ENCODE measurements around the gene PNKD.
"Not testable (repeated sequence)": the region's sequence is repeated elsewhere in the genome, so short reads cannot be mapped to it uniquely, and the experiment has no call there.

PNKD gene

GRCh38 chr2:218264773-218265561, 5.4 kb upstream of the PNKD start:
- Histone ChIP-seq H3K27me3 (ENCODE audit: control insufficient read depth, insufficient read depth, low read length) (no peaks in the 10 kb centered on the region), H3K4me1 (ENCODE audit: control insufficient read depth, insufficient read depth, low read length) (peaks cover 21% of the 10 kb centered on the region), H3K36me3 (ENCODE audit: control insufficient read depth, insufficient read depth, low read length) (peaks cover 48% of the 10 kb centered on the region), H3K4me3 (ENCODE audit: low read depth, low read length) (no peak overlapping the region), H3K9ac (ENCODE audit: low read length) (no peak overlapping the region), H3K27ac (ENCODE audit: low read depth, low read length) (no peak overlapping the region), H3K9me3 (ENCODE audit: control insufficient read depth, insufficient read depth, low read depth, low read length) (no peaks in the 10 kb centered on the region)

GRCh38 chr2:218265626-218266025, 4.7 kb upstream of the PNKD start:
- Histone ChIP-seq H3K36me3 (ENCODE audit: control insufficient read depth, insufficient read depth, low read length) (peaks cover 48% of the 10 kb centered on the region), H3K9ac (ENCODE audit: low read length) (no peak overlapping the region), H3K27me3 (ENCODE audit: control insufficient read depth, insufficient read depth, low read length) (no peaks in the 10 kb centered on the region), H3K4me1 (ENCODE audit: control insufficient read depth, insufficient read depth, low read length) (peaks cover 15% of the 10 kb centered on the region), H3K27ac (ENCODE audit: low read depth, low read length) (no peak overlapping the region), H3K9me3 (ENCODE audit: control insufficient read depth, insufficient read depth, low read depth, low read length) (no peaks in the 10 kb centered on the region), H3K4me3 (ENCODE audit: low read depth, low read length) (no peak overlapping the region)

- H3K4me1 ChIP-seq (ENCODE audit: control insufficient read depth, insufficient read depth, low read length) = peaks cover 12% of the 10 kb centered on the region
- no peaks in the 10 kb centered on the region for H3K9me3 ChIP-seq (ENCODE audit: control insufficient read depth, insufficient read depth, low read depth, low read length)
- H3K36me3 ChIP-seq (ENCODE audit: control insufficient read depth, insufficient read depth, low read length) = peaks cover 48% of the 10 kb centered on the region
- no peak overlapping the region for H3K27ac ChIP-seq (ENCODE audit: low read depth, low read length)
- H3K4me3 ChIP-seq (ENCODE audit: low read depth, low read length) = no peak overlapping the region
- H3K9ac ChIP-seq (ENCODE audit: low read length) = no peak overlapping the region
- H3K27me3 ChIP-seq (ENCODE audit: control insufficient read depth, insufficient read depth, low read length) = no peaks in the 10 kb centered on the region
These were observed 3.9 kb upstream of the PNKD start for GRCh38 chr2:218266316-218266979.

- peaks cover 6% of the 10 kb centered on the region for H3K4me1 ChIP-seq (ENCODE audit: control insufficient read depth, insufficient read depth, low read length)
- H3K27ac ChIP-seq (ENCODE audit: low read depth, low read length) = no peak overlapping the region
- H3K4me3 ChIP-seq (ENCODE audit: low read depth, low read length) = no peak overlapping the region
- peaks cover 48% of the 10 kb centered on the region for H3K36me3 ChIP-seq (ENCODE audit: control insufficient read depth, insufficient read depth, low read length)
- no peaks in the 10 kb centered on the region for H3K9me3 ChIP-seq (ENCODE audit: control insufficient read depth, insufficient read depth, low read depth, low read length)
- no peaks in the 10 kb centered on the region for H3K27me3 ChIP-seq (ENCODE audit: control insufficient read depth, insufficient read depth, low read length)
- no peak overlapping the region for H3K9ac ChIP-seq (ENCODE audit: low read length)
These were observed 3.1 kb upstream of the PNKD start for GRCh38 chr2:218267259-218267658.

- peaks cover 9% of the 10 kb centered on the region for H3K4me1 ChIP-seq (ENCODE audit: control insufficient read depth, insufficient read depth, low read length)
- no peaks in the 10 kb centered on the region for H3K27me3 ChIP-seq (ENCODE audit: control insufficient read depth, insufficient read depth, low read length)
- peak overlapping the region; percentile 91 for H3K4me3 ChIP-seq (ENCODE audit: low read depth, low read length)
- peak overlapping the region; percentile 83 for H3K9ac ChIP-seq (ENCODE audit: low read length)
- H3K9me3 ChIP-seq (ENCODE audit: control insufficient read depth, insufficient read depth, low read depth, low read length) = no peaks in the 10 kb centered on the region
- H3K36me3 ChIP-seq (ENCODE audit: control insufficient read depth, insufficient read depth, low read length) = peaks cover 43% of the 10 kb centered on the region
- H3K27ac ChIP-seq (ENCODE audit: low read depth, low read length) = no peak overlapping the region
These were observed 585 bp downstream of the PNKD start for GRCh38 chr2:218270721-218271486.

DNA sequence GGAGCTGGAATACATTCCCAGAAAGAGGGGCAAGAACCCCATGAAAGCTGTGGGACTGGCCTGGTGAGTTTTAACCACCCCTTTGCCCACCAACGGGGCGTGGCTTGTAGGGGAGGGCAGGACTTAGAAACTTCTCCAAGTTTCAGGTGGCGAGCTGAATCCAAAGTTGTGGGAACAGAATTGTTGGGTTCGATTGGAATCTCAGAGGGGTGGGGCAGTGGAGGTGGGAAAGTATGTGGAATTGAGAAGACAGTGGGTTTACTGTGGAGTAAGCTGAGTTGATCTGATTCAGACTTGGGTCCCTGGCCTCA, 1.1 kb downstream of the PNKD start:
- H3K9me3 ChIP-seq (ENCODE audit: control insufficient read depth, insufficient read depth, low read depth, low read length) = no peaks in the 10 kb centered on the region
- H3K27me3 ChIP-seq (ENCODE audit: control insufficient read depth, insufficient read depth, low read length) = no peaks in the 10 kb centered on the region
- peak overlapping the region; percentile 91 for H3K4me3 ChIP-seq (ENCODE audit: low read depth, low read length)
- peaks cover 9% of the 10 kb centered on the region for H3K4me1 ChIP-seq (ENCODE audit: control insufficient read depth, insufficient read depth, low read length)
- no peak overlapping the region for H3K27ac ChIP-seq (ENCODE audit: low read depth, low read length)
- H3K9ac ChIP-seq (ENCODE audit: low read length) = no peak overlapping the region
- H3K36me3 ChIP-seq (ENCODE audit: control insufficient read depth, insufficient read depth, low read length) = peaks cover 43% of the 10 kb centered on the region

DNA sequence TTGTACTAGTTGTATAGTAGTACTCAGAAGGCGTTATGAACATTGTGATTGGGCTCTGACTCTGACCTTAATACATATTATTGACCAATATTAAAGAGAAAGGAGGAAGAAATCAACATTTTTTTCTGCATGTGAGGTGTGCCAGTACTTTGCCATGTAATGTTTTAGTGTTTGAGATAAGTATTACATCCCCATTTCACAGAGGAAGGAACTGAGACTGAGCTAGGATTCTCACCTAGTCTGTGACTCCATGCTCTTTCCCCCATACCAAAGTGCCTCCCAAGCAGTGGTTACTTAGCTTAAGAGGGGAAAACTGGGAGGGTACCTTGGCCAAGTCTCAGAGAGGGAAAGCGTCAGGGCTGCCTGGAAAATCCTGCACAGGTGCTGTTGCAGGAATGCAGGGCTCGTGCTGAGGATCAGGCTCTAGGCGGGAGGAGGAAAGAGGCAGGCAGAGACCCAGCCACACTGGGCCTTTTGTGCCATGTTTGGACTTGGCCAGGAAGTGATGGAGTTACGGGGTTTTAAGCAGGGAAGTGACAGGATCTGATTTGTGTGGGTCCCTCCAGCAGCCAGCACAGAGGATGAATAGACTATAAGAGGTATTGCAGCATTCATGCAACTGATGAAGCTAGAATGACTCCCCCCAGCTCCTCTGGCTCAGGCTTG, 1.7 kb downstream of the PNKD start:
- no peak overlapping the region for H3K9ac ChIP-seq (ENCODE audit: low read length)

DNA sequence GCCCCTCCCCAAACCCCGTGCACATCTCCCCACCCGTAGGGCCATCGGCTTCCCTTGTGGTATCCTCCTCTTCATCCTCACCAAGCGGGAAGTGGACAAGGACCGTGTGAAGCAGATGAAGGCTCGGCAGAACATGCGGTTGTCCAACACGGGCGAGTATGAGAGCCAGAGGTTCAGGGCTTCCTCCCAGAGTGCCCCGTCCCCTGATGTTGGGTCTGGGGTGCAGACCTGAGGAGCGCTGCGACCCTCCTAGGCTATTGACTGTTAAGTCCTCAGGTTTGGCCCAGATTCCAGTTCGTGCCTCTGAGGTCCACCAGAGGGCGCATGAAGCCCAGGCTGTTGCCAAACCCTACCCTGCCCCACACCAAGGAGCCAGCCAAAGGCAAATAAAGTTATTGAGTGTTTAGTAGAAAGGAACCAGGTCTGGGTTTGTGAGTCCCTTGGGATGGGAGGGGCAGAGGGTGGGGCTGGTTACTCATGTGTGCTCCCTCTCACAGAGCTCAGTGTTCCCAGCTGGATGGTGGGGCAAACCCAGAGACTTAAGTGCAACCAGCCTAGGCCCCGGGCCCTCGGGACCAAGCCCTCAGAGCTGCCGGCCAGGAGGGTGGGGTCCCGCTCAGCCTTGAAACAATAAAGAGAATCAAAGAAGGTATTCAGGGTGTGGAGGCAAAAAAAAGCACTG, 2.4 kb downstream of the PNKD start:
- Histone ChIP-seq H3K9me3 (ENCODE audit: control insufficient read depth, insufficient read depth, low read depth, low read length) (no peaks in the 10 kb centered on the region), H3K9ac (ENCODE audit: low read length) (no peak overlapping the region), H3K27me3 (ENCODE audit: control insufficient read depth, insufficient read depth, low read length) (no peaks in the 10 kb centered on the region), H3K4me1 (ENCODE audit: control insufficient read depth, insufficient read depth, low read length) (peaks cover 9% of the 10 kb centered on the region), H3K36me3 (ENCODE audit: control insufficient read depth, insufficient read depth, low read length) (peaks cover 43% of the 10 kb centered on the region), H3K4me3 (ENCODE audit: low read depth, low read length) (no peak overlapping the region), H3K27ac (ENCODE audit: low read depth, low read length) (no peak overlapping the region)

More for the DNA sequence above, 1.7 kb downstream of the PNKD start:
- no peaks in the 10 kb centered on the region for H3K9me3 ChIP-seq (ENCODE audit: control insufficient read depth, insufficient read depth, low read depth, low read length)
- peaks cover 43% of the 10 kb centered on the region for H3K36me3 ChIP-seq (ENCODE audit: control insufficient read depth, insufficient read depth, low read length)
- peak overlapping the region; percentile 91; the same call in 1 of the 2 replicates for H3K4me3 ChIP-seq (ENCODE audit: low read depth, low read length)
- peaks cover 9% of the 10 kb centered on the region for H3K4me1 ChIP-seq (ENCODE audit: control insufficient read depth, insufficient read depth, low read length)
- H3K27me3 ChIP-seq (ENCODE audit: control insufficient read depth, insufficient read depth, low read length) = no peaks in the 10 kb centered on the region
- H3K27ac ChIP-seq (ENCODE audit: low read depth, low read length) = no peak overlapping the region

DNA sequence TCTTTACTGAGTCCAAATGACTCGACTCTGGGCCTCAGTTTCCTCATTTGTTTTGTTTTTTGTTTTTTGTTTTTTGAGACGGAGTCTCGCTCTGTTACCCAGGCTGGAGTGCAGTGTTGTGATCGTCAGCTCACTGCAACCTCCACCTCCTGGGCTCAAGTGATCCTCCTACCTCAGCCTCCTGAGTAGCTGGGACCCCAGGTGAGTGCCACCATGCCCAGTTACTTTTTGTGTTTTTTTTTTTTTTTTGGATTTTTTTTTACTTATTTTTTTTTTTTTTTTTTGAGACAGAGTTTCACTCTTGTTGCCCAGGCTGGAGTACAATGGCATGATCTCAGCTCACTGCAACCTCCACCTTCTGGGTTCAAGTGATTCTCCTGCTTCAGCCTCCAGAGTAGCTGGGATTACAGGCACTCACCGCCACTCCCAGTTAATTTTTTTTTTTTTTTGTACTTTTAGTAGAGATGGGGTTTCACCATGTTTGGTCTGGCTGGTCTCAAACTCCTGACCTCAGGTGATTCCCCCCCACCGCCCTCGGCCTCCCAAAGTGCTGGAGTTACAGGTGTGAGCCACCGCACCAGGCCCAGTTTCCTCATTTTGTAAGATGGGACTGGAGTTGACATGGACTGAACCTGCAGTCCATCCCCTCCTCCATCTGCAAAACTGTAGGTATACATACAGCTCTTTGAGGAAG, 3.0 kb downstream of the PNKD start:
- H3K36me3 ChIP-seq (ENCODE audit: control insufficient read depth, insufficient read depth, low read length) = peaks cover 48% of the 10 kb centered on the region
- not testable (repeated sequence) for H3K4me1 ChIP-seq (ENCODE audit: control insufficient read depth, insufficient read depth, low read length); H3K9ac ChIP-seq (ENCODE audit: low read length); H3K9me3 ChIP-seq (ENCODE audit: control insufficient read depth, insufficient read depth, low read depth, low read length); H3K27ac ChIP-seq (ENCODE audit: low read depth, low read length); H3K27me3 ChIP-seq (ENCODE audit: control insufficient read depth, insufficient read depth, low read length); H3K4me3 ChIP-seq (ENCODE audit: low read depth, low read length)

DNA sequence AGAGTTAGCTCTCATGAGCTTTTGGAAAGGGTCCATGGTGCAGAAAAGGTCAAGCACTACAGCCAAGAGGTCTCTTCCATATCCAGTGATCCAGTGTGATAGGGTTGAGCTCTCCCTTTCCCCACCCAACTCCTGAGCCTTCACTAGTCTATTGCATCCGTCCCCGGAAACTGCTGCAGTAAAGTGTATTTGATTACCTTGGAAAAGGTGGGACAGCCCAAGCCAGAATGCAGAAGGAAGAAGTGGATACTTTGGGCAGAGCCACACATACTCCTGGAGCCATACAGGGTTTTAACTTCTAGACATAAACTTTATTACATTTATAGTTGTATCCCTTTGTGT, 3.6 kb downstream of the PNKD start:
- Histone ChIP-seq H3K4me1 (ENCODE audit: control insufficient read depth, insufficient read depth, low read length) (peaks cover 9% of the 10 kb centered on the region), H3K9ac (ENCODE audit: low read length) (no peak overlapping the region), H3K9me3 (ENCODE audit: control insufficient read depth, insufficient read depth, low read depth, low read length) (no peaks in the 10 kb centered on the region), H3K36me3 (ENCODE audit: control insufficient read depth, insufficient read depth, low read length) (peaks cover 51% of the 10 kb centered on the region), H3K4me3 (ENCODE audit: low read depth, low read length) (no peak overlapping the region), H3K27me3 (ENCODE audit: control insufficient read depth, insufficient read depth, low read length) (no peaks in the 10 kb centered on the region), H3K27ac (ENCODE audit: low read depth, low read length) (no peak overlapping the region)
